ENCODE measurements around the gene TMEM184A.

DNA sequence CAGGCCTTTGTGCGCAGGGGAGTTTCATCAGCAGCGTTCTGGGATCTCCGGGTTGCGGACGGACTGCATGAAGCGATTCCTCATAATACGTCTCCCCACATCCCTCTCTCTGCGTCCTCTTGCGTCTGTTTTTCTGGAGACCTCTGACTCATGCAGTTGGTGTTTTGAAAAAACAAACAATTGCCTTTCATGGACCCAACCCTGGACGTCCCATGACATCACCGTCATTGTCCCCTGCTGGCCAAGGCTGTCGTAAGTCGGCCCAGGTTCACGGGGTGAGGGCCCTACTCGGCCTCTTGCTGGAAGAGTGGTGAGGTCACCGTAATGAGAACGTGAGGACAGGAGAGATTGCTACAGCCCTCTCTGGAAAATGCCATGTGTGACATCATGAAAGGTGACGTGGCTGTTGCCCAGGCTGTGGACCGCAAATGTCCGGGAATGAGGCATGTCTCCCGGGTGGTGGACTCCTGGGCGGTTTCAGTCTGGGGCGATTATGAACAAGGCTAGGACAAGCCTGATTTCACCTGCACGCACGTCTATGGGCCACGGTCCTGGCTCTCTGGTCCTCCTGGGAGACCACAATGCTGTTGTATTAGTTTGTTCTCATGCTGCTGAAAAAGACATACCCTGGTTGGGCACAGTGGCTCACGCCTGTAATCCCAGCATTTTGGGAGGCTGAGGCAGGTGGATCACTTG is 35.3 kb downstream of the TMEM184A start:
- TF ChIP-seq, protein P1, sequence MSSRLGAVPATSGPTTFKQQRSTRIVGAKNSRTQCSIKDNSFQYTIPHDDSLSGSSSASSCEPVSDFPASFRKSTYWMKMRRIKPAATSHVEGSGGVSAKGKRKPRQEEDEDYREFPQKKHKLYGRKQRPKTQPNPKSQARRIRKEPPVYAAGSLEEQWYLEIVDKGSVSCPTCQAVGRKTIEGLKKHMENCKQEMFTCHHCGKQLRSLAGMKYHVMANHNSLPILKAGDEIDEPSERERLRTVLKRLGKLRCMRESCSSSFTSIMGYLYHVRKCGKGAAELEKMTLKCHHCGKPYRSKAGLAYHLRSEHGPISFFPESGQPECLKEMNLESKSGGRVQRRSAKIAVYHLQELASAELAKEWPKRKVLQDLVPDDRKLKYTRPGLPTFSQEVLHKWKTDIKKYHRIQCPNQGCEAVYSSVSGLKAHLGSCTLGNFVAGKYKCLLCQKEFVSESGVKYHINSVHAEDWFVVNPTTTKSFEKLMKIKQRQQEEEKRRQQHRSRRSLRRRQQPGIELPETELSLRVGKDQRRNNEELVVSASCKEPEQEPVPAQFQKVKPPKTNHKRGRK (CRISPR knock-in tag; IDR thresholded peaks at IDR 0.05): no peak
- TF ChIP-seq SIN3A (IDR thresholded peaks at IDR 0.05; ENCODE audit: borderline replicate concordance, low read depth, low read length) (peak; percentile 57; the same call in 1 of the 2 replicates), ZSCAN25 (CRISPR knock-in tag; IDR thresholded peaks at IDR 0.05) (no peak), GTF2F1 (IDR thresholded peaks at IDR 0.05; ENCODE audit: low read length) (no peak), CEBPB (IDR thresholded peaks at IDR 0.05; ENCODE audit: borderline replicate concordance, low read depth, low read length) (peak; percentile 89), KDM1A (CRISPR knock-in tag; IDR thresholded peaks at IDR 0.05) (0 out of 2 replicates have a peak, but pooled peaks have one; percentile 25), ZNF10 (CRISPR knock-in tag; IDR thresholded peaks at IDR 0.05; ENCODE audit: borderline replicate concordance, low read depth) (no peak), ZNF329 (CRISPR knock-in tag; IDR thresholded peaks at IDR 0.05; ENCODE audit: low read depth) (no peak), ZNF616 (CRISPR knock-in tag; IDR thresholded peaks at IDR 0.05; ENCODE audit: low read depth) (no peak), ZNF230 (CRISPR knock-in tag; IDR thresholded peaks at IDR 0.05) (no peak), SNAPC2 (CRISPR knock-in tag; IDR thresholded peaks at IDR 0.05) (no peak)
- TF ChIP-seq, protein P2, sequence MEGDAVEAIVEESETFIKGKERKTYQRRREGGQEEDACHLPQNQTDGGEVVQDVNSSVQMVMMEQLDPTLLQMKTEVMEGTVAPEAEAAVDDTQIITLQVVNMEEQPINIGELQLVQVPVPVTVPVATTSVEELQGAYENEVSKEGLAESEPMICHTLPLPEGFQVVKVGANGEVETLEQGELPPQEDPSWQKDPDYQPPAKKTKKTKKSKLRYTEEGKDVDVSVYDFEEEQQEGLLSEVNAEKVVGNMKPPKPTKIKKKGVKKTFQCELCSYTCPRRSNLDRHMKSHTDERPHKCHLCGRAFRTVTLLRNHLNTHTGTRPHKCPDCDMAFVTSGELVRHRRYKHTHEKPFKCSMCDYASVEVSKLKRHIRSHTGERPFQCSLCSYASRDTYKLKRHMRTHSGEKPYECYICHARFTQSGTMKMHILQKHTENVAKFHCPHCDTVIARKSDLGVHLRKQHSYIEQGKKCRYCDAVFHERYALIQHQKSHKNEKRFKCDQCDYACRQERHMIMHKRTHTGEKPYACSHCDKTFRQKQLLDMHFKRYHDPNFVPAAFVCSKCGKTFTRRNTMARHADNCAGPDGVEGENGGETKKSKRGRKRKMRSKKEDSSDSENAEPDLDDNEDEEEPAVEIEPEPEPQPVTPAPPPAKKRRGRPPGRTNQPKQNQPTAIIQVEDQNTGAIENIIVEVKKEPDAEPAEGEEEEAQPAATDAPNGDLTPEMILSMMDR (CRISPR knock-in tag; IDR thresholded peaks at IDR 0.05): peak; percentile 36

Data from HepG2 (cell line).